Hepatocyte (in vitro differentiated cells): ENCODE results near the gene PDE7B. TPM values are rescaled to one million over a fixed set of nuclear protein-coding genes. Genes with fewer than 3 reads are reported as not detected.

ENCODE experiments used
- DNase-seq: peaks from one replicate; pipeline ENCODE4 v3.0.0-alpha.2; 2016; ENCODE audit warnings: low spot score
- H2AFZ ChIP-seq: fragments of 200-600 bp; sonication (generic); 2 replicates; pipeline ENCODE4 v1.6.0; 2016; ENCODE audit warnings: antibody characterized with exemption, mild to moderate bottlenecking
- H3K27ac ChIP-seq: fragments of 200-600 bp; sonication (generic); 2 replicates; pipeline ENCODE4 v1.5.1; 2016; ENCODE audit warnings: mild to moderate bottlenecking
- H3K27me3 ChIP-seq: fragments of 200-600 bp; sonication (generic); 2 replicates; pipeline ENCODE4 v1.6.1; 2016
- H3K36me3 ChIP-seq: fragments of 200-600 bp; sonication (generic); replicated peaks from 2 replicates; pipeline ENCODE4 v1.5.1; 2016; ENCODE audit warnings: low read depth; ENCODE audit not compliant: insufficient read depth
- H3K4me1 ChIP-seq: fragments of 200-600 bp; sonication (generic); 2 replicates; pipeline ENCODE4 v1.5.1; 2016; ENCODE audit warnings: mild to moderate bottlenecking, moderate library complexity; ENCODE audit not compliant: insufficient read depth
- H3K4me2 ChIP-seq: fragments of 200-600 bp; sonication (generic); 2 replicates; pipeline ENCODE4 v1.6.0; 2016
- H3K4me3 ChIP-seq: fragments of 200-600 bp; sonication (generic); 2 replicates; pipeline ENCODE4 v1.5.1; 2016; ENCODE audit warnings: mild to moderate bottlenecking
- H3K79me2 ChIP-seq: fragments of 200-600 bp; sonication (generic); 2 replicates; pipeline ENCODE4 v1.6.0; 2017; ENCODE audit warnings: mild to moderate bottlenecking
- H3K9me2 ChIP-seq: fragments of 200-600 bp; sonication (generic); replicated peaks from 2 replicates; pipeline ENCODE4 v1.6.0; 2017; ENCODE audit warnings: mild to moderate bottlenecking; ENCODE audit not compliant: insufficient read depth
- H3K9me3 ChIP-seq: fragments of 200-600 bp; sonication (generic); 2 replicates; pipeline ENCODE4 v1.5.1; 2016; ENCODE audit warnings: low read depth, mild to moderate bottlenecking
- H4K20me1 ChIP-seq: fragments of 200-600 bp; sonication (generic); 2 replicates; pipeline ENCODE4 v1.6.0; 2016; ENCODE audit warnings: mild to moderate bottlenecking; ENCODE audit not compliant: insufficient read depth, poor library complexity, severe bottlenecking
- EZH2 ChIP-seq: fragments of 200-600 bp; sonication (generic); IDR thresholded peaks from 2 replicates; pipeline ENCODE4 v1.6.1; 2016; ENCODE audit warnings: antibody characterized with exemption, mild to moderate bottlenecking, borderline replicate concordance
- EZH2phosphoT487 ChIP-seq: fragments of 200-600 bp; sonication (generic); IDR thresholded peaks from one replicate; pipeline ENCODE4 v1.6.1; 2018; ENCODE audit warnings: antibody characterized with exemption, mild to moderate bottlenecking, low read depth, moderate library complexity; ENCODE audit not compliant: unreplicated experiment, severe bottlenecking
- WGBS: methylation state at CpG from one replicate; pipeline ENCODE4 v1.1.6; 2016; ENCODE audit warnings: low lambda C conversion rate; ENCODE audit errors: missing lambda C conversion rate; 5-methylcytosine and 5-hydroxymethylcytosine counted together
- polyA plus RNA-seq: library from polyadenylated mRNA; unstranded; fragments of >200 nt; fragmentation: Nextera tagmentation; extraction: Ambion mirVana; gene quantifications from 2 replicates; pipeline ENCODE4 v1.2.1, GENCODE V29; 2016
- total RNA-seq: library from RNA; depleted of rRNA; stranded (reverse); fragments of >200 nt; gene quantifications from 2 replicates; pipeline ENCODE4 v1.2.3, GENCODE V29; 2014
- TF ChIP-seq, protein P1 (sequence below): fragments of 200-600 bp; sonication (generic); IDR thresholded peaks from 2 replicates; pipeline ENCODE4 v1.5.1; 2016; ENCODE audit warnings: antibody characterized with exemption, mild to moderate bottlenecking; ENCODE audit not compliant: poor library complexity

Gene PDE7B
- total and polyA plus RNA-seq, 2 experiments from 2014 or later: 3.4 to 7.2 TPM

DNA sequence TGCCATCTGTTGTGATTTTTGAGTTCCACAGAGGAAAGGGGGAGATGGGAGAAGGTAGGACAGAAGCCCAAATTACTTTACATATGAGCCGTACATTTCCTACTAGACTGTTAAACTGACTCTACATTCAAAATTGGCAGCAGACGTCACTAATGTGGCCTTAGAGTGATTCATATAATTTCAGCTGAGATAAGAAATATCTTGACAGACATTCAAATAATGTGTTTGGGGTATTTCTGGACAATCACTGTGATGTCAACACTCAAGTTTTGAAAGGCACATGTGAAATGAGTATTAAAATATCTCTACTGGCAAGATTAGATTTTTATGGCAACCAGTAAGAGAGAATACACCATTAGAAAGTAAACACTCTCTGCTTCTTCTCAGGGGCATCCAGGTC lies 294.6 kb downstream of the PDE7B start:
- no peak for DNase-seq
- TF ChIP-seq EZH2phosphoT487 (no peak), EZH2 (no peak)
- TF ChIP-seq, protein P1, sequence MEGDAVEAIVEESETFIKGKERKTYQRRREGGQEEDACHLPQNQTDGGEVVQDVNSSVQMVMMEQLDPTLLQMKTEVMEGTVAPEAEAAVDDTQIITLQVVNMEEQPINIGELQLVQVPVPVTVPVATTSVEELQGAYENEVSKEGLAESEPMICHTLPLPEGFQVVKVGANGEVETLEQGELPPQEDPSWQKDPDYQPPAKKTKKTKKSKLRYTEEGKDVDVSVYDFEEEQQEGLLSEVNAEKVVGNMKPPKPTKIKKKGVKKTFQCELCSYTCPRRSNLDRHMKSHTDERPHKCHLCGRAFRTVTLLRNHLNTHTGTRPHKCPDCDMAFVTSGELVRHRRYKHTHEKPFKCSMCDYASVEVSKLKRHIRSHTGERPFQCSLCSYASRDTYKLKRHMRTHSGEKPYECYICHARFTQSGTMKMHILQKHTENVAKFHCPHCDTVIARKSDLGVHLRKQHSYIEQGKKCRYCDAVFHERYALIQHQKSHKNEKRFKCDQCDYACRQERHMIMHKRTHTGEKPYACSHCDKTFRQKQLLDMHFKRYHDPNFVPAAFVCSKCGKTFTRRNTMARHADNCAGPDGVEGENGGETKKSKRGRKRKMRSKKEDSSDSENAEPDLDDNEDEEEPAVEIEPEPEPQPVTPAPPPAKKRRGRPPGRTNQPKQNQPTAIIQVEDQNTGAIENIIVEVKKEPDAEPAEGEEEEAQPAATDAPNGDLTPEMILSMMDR: no peak
- Histone ChIP-seq H3K4me2 (no peak overlapping the region), H3K9me2 (no peaks in the 10 kb centered on the region), H3K27ac (no peak overlapping the region), H3K27me3 (no peaks in the 10 kb centered on the region), H3K4me3 (no peak overlapping the region), H4K20me1 (no peaks in the 10 kb centered on the region), H3K36me3 (no peaks in the 10 kb centered on the region), H3K4me1 (peaks cover 5% of the 10 kb centered on the region), H3K79me2 (no peaks in the 10 kb centered on the region), H2AFZ (no peak overlapping the region), H3K9me3 (no peaks in the 10 kb centered on the region)
- 86% methylated on average over 2 of the region's 2 CpGs for WGBS

DNA sequence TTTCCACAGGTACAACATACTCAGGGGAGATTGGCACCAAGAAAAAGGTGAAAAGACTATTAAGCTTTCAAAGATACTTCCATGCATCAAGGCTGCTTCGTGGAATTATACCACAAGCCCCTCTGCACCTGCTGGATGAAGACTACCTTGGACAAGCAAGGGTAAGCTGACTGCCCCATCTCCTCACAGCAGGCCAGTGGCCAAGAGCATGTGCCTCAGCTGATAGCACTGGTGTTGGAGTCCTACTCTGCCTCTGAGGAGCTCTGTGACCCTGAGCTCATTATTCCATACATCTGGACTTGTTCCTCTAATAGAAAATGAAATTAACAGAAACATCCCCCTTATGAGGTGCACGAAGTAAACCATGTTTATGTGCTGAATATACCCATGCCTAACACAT lies 295.8 kb downstream of the PDE7B start:
- H3K36me3 ChIP-seq: no peaks in the 10 kb centered on the region
- no peaks in the 10 kb centered on the region for H3K9me2 ChIP-seq
- no peak overlapping the region for H3K4me2 ChIP-seq
- no peaks in the 10 kb centered on the region for H3K79me2 ChIP-seq
- H3K27me3 ChIP-seq: no peaks in the 10 kb centered on the region
- TF ChIP-seq EZH2: no peak
- TF ChIP-seq EZH2phosphoT487: no peak
- TF ChIP-seq, protein P1: no peak
- DNase-seq: no peak
- H3K9me3 ChIP-seq: no peaks in the 10 kb centered on the region
- no peak overlapping the region for H2AFZ ChIP-seq
- no peak overlapping the region for H3K27ac ChIP-seq
- peaks cover 5% of the 10 kb centered on the region for H3K4me1 ChIP-seq
- H4K20me1 ChIP-seq: no peaks in the 10 kb centered on the region
- WGBS: 85% methylated on average over 2 of the region's 2 CpGs
- H3K4me3 ChIP-seq: no peak overlapping the region

DNA sequence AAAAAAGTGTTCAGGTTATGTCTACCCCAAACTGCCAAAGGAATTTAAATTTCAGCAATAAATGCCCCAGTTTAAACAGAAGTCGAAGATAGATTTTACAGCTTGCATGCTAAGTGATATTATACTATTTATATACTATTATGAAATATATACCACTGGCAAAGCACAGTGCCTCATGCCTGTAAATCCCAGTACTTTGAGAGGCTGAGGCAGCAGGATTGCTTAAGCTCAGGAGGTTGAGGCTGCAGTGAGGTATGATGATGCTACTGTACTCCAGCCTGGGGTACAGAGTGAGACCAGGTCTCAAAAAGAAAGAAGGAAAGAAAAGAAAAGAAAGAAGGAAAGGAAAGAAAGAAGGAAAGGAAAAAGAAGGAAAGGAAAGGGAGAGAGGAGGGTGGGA lies 296.6 kb downstream of the PDE7B start:
- Histone ChIP-seq H3K9me3 (no peaks in the 10 kb centered on the region), H3K27ac (no peak overlapping the region), H4K20me1 (no peaks in the 10 kb centered on the region), H3K27me3 (no peaks in the 10 kb centered on the region), H2AFZ (no peak overlapping the region), H3K9me2 (no peaks in the 10 kb centered on the region), H3K79me2 (no peaks in the 10 kb centered on the region), H3K4me2 (no peak overlapping the region), H3K4me3 (no peak overlapping the region), H3K4me1 (peaks cover 5% of the 10 kb centered on the region), H3K36me3 (no peaks in the 10 kb centered on the region)
- WGBS: 47% methylated on average over 1 of the region's 1 CpG
- TF ChIP-seq EZH2 (no peak), EZH2phosphoT487 (no peak)
- TF ChIP-seq, protein P1: no peak
- no peak for DNase-seq

DNA sequence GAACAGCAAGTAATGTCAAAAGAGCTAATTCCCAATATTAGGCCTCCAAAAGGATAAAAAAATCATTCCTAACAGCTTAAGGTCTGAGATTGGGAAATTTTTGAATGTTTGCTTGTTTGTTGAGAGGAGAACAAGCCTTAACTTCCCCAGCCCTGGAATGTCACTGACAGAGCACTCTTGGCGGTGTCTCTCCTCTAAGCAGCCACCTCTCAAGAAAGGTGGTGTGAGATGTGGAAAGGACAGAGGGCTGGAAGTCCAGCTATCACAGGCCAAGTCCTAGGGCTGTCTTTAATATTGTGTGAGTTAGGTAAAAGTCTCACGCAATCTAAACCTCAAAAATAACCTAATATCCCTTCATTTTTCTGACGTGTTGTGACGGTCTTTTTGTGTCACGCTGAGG lies 297.0 kb downstream of the PDE7B start:
- Histone ChIP-seq H3K27ac (no peak overlapping the region), H3K4me2 (no peak overlapping the region), H3K79me2 (no peaks in the 10 kb centered on the region), H3K4me1 (peaks cover 5% of the 10 kb centered on the region), H3K4me3 (no peak overlapping the region), H3K27me3 (no peaks in the 10 kb centered on the region), H3K9me3 (no peaks in the 10 kb centered on the region), H3K36me3 (no peaks in the 10 kb centered on the region), H3K9me2 (no peaks in the 10 kb centered on the region), H2AFZ (no peak overlapping the region), H4K20me1 (no peaks in the 10 kb centered on the region)
- WGBS: 82% methylated on average over 5 of the region's 5 CpGs
- TF ChIP-seq, protein P1: no peak
- no peak for TF ChIP-seq EZH2
- TF ChIP-seq EZH2phosphoT487: no peak
- no peak for DNase-seq
